Esophagus squamous epithelium (tissue), 5 donors: ENCODE measurements around the gene EVI2B. TPM values are rescaled to one million over a fixed set of nuclear protein-coding genes. Genes with fewer than 3 reads are reported as not detected.

Experiments
- DNase-seq: peaks from one replicate; lab custom pipeline; 2025; lab: John Stamatoyannopoulos, UW
- H3K27ac ChIP-seq, 4 donors: fragments of 200-600 bp; sonication (generic); one replicate each; pipeline ENCODE4 v1.5.1; 2016 to 2019; ENCODE audit warnings: mild to moderate bottlenecking in 1 of 4
- H3K27me3 ChIP-seq, 4 donors: fragments of 200-600 bp; sonication (generic); 1 replicate in 3 of 4; 2 replicates in 1 of 4; pipeline versions ENCODE4 v1.5.1 to v1.6.0; 2017 to 2021; ENCODE audit warnings: antibody characterized with exemption in 1 of 4
- H3K36me3 ChIP-seq, 3 donors: fragments of 200-600 bp; sonication (generic); one replicate each; pipeline ENCODE4 v1.5.1; 2016 to 2019
- H3K4me1 ChIP-seq, 3 donors: fragments of 200-600 bp; sonication (generic); one replicate each; pipeline ENCODE4 v1.5.1; 2017 to 2019
- H3K4me3 ChIP-seq, 4 donors: fragments of 200-600 bp; sonication (generic); 1 replicate in 3 of 4; 2 replicates in 1 of 4; pipeline ENCODE4 v1.5.1; 2016 to 2019; ENCODE audit warnings: mild to moderate bottlenecking in 2 of 4, moderate library complexity in 1 of 4
- H3K9me3 ChIP-seq, 3 donors: fragments of 200-600 bp; sonication (generic); one replicate each; pipeline ENCODE4 v1.5.1; 2016 to 2019
- CTCF ChIP-seq, 6 experiments: fragments of 450-650 bp in 4 of 6; fragments of 200-600 bp in 2 of 6; sonication (generic) in 2 of 6; IDR thresholded peaks; one replicate each; pipeline ENCODE4 v1.5.1; 2016 to 2019; ENCODE audit warnings: antibody characterized with exemption in 6 of 6, mild to moderate bottlenecking in 4 of 6, moderate library complexity in 4 of 6
- POLR2A ChIP-seq, 4 donors: fragments of 450-650 bp; IDR thresholded peaks; one replicate each; pipeline ENCODE4 v1.6.1; 2017; ENCODE audit warnings: antibody characterized with exemption in 4 of 4, mild to moderate bottlenecking in 4 of 4, moderate library complexity in 3 of 4
- WGBS, 2 donors: methylation state at CpG; one replicate each; pipeline ENCODE4 v1.1.5; 2018; 5-methylcytosine and 5-hydroxymethylcytosine counted together
- intact Hi-C: fragments of 100-400 bp; cut with DNase I; formaldehyde crosslinking; loops from one replicate; pipeline ENCODE4 v1.15.0; 2022
- total RNA-seq, 4 donors: library from RNA; depleted of rRNA; stranded (reverse); fragments of >200 nt; gene quantifications; one replicate each; pipeline ENCODE4 v1.1.0, GENCODE V29; 2016
- donor health status: DM: yes; HTN: yes; CAD: no.

EVI2B gene
- total RNA-seq, 4 donors from 2014 or later, result 1.7 to 13.4 (median 4.2) TPM

DNA sequence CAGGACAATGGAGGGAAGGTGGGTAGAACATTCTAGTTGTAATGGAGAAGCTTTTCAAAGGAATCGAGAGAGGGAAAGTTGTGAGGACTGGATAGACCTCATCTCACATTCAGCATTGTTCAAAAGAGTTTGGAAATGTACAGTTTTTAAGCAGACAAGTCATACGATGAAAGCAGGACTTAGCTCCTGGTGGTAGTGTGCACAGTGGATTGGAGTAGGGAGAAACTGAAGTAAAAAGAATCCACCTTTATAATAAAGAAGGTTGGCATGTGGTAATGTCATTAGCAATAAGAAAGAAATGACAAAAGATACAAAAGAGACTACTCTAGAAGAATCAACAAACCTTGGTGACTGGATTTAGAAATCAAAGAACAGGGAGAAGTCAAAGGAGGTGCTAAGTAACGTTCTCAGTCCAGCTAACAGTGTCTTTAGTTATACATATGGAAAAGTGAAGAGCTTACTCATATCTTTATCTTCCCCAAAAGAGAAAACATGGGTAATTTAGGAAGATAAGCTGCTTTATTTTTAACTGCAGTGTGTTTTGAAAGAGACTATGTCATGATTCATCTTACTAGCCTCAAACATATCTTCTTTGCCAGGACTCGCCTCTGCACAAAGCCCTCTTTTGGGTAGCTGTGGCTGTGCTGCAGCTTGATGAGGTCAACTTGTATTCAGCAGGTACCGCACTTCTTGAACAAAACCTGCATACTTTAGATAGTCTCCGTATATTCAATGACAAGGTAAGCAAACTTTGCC is 26.2 kb upstream of the EVI2B start:
- intact Hi-C loops, result no loop called here
- H3K36me3 ChIP-seq, result peaks cover 0 to 81% (median 15%) of the 10 kb centered on the region in 3 donors
- 53 to 57% methylated on average over 6 of the region's 6 CpGs for WGBS, 2 donors
- no peak overlapping the region for H3K4me3 ChIP-seq
- TF ChIP-seq POLR2A (IDR thresholded peaks at IDR 0.05), result no peak
- no peak for TF ChIP-seq CTCF (IDR thresholded peaks at IDR 0.05)
- H3K27me3 ChIP-seq, result no peaks in the 10 kb centered on the region
- H3K9me3 ChIP-seq, result no peaks in the 10 kb centered on the region
- no peaks in the 10 kb centered on the region for H3K4me1 ChIP-seq
- DNase-seq, result no peak
- no peak overlapping the region for H3K27ac ChIP-seq

DNA sequence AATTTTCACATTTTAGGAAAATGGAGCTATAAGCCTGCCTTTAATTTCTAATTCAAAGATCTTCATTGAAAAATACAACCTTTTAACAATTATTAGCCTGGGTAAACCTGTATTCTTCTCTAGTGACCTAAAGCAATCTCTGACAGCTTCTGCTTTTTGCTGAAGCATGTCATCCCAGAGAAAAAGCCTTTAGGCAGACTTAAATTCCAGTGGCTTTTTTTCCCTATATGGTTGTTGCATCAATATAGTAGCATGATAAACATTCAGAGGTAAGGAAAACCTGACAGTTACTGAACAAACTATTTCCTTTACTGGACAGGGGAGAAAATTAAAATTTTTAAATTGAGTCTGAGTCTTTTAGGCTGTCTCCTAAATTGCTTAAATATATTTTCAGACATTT is 15.4 kb upstream of the EVI2B start:
- no peak for DNase-seq
- Histone ChIP-seq H3K4me1 (no peaks in the 10 kb centered on the region), H3K27me3 (no peaks in the 10 kb centered on the region), H3K36me3 (peaks cover 0 to 40% (median 0%) of the 10 kb centered on the region in 3 donors), H3K4me3 (no peak overlapping the region), H3K9me3 (no peaks in the 10 kb centered on the region), H3K27ac (no peak overlapping the region)
- no peak for TF ChIP-seq CTCF (IDR thresholded peaks at IDR 0.05)
- no peak for TF ChIP-seq POLR2A (IDR thresholded peaks at IDR 0.05)
- intact Hi-C loops, result no loop called here

DNA sequence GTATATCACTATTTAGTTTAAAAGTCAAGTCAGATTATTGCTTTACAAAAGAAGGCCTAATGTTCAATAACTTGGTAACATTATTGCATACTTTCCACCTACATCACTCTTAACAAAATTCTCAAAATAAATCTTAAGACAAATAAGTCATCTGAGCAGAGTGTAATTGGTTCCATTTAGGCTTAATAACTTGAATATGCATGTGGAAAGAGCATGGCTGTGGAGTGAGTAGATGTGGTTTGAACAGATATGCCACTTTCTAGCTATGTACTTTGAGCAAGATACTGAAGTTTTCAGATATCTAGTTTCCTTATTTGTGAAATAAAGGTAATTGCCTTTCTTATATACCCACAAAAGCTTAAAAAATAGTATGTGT is 14.3 kb upstream of the EVI2B start:
- no peak for TF ChIP-seq CTCF (IDR thresholded peaks at IDR 0.05)
- TF ChIP-seq POLR2A (IDR thresholded peaks at IDR 0.05), result no peak
- intact Hi-C loops, result no loop called here
- peaks cover 0 to 37% (median 0%) of the 10 kb centered on the region in 3 donors for H3K36me3 ChIP-seq

DNA sequence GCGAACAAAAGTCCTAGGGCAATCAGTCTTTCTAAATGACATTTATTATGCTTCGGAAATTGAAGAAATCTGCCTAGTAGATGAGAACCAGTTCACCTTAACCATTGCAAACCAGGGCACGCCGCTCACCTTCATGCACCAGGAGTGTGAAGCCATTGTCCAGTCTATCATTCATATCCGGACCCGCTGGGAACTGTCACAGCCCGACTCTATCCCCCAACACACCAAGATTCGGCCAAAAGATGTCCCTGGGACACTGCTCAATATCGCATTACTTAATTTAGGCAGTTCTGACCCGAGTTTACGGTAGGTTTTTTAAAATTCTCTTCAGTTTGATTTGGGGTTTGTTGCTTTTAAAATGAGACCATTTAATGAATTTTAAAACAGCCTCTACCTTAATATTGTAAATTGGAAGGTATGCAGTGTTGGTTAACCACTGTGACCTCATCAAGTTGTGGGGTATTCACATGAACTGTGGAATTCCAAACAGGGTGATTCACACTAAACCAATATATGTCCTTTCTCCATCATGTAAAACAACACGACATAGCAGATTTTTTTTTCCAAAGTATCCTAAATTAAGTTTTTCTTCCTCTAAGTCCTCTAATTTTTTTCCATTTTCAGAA is 13.8 kb upstream of the EVI2B start:
- peaks cover 0 to 37% (median 0%) of the 10 kb centered on the region in 3 donors for H3K36me3 ChIP-seq
- no peaks in the 10 kb centered on the region for H3K27me3 ChIP-seq
- H3K4me1 ChIP-seq, result no peaks in the 10 kb centered on the region
- intact Hi-C loops, result no loop called here
- H3K27ac ChIP-seq, result no peak overlapping the region
- H3K9me3 ChIP-seq, result no peaks in the 10 kb centered on the region
- no peak overlapping the region for H3K4me3 ChIP-seq
- no peak for DNase-seq
- TF ChIP-seq CTCF (IDR thresholded peaks at IDR 0.05) (no peak), POLR2A (IDR thresholded peaks at IDR 0.05) (no peak)
- WGBS, 2 donors, result 91 to 95% methylated on average over 11 to 12 of the region's 12 CpGs

More for the DNA sequence above, 14.3 kb upstream of the EVI2B start:
- no peak overlapping the region for H3K4me3 ChIP-seq
- no peak overlapping the region for H3K27ac ChIP-seq
- no peaks in the 10 kb centered on the region for H3K9me3 ChIP-seq
- no peaks in the 10 kb centered on the region for H3K27me3 ChIP-seq
- DNase-seq, result no peak
- H3K4me1 ChIP-seq, result no peaks in the 10 kb centered on the region

GRCh38 chr17:31323551-31323950 is 9.7 kb upstream of the EVI2B start:
- DNase-seq, result no peak
- intact Hi-C loops, result no loop called here
- TF ChIP-seq POLR2A (IDR thresholded peaks at IDR 0.05) (no peak), CTCF (IDR thresholded peaks at IDR 0.05) (no peak)

More at GRCh38 chr17:31323551-31323950, 9.7 kb upstream of the EVI2B start:
- Histone ChIP-seq H3K4me1 (no peaks in the 10 kb centered on the region), H3K9me3 (no peaks in the 10 kb centered on the region), H3K27ac (no peak overlapping the region), H3K36me3 (peaks cover 0 to 29% (median 0%) of the 10 kb centered on the region in 3 donors), H3K27me3 (no peaks in the 10 kb centered on the region), H3K4me3 (no peak overlapping the region)
